Upper lobe of left lung (tissue), 6 donors: ENCODE measurements around the gene BCAS1. TPM values are rescaled to one million over a fixed set of nuclear protein-coding genes. Genes with fewer than 3 reads are reported as not detected.

Experiments
- ATAC-seq, 2 donors: fragments of 200-7000 bp; cut with Tn5 transposase; one replicate each; pipeline ENCODE4 v1.9.1; 2022; ENCODE audit warnings: mild to moderate bottlenecking in 2 of 2, moderate library complexity in 2 of 2; ENCODE audit not compliant: low FRiP score in 2 of 2
- DNase-seq, 2 donors: peaks; one replicate each; pipeline ENCODE4 v3.0.0-alpha.2; 2019 to 2020
- H3K27ac ChIP-seq, 4 donors: fragments of 200-600 bp; sonication (generic); one replicate each; pipeline ENCODE4 v1.5.1; 2016 to 2019
- H3K27me3 ChIP-seq, 4 donors: fragments of 200-600 bp; sonication (generic); one replicate each; pipeline ENCODE4 v1.5.1; 2017 to 2019
- H3K36me3 ChIP-seq, 4 donors: fragments of 200-600 bp; sonication (generic); one replicate each; pipeline ENCODE4 v1.5.1; 2016 to 2019
- H3K4me1 ChIP-seq, 4 donors: fragments of 200-600 bp; sonication (generic); one replicate each; pipeline ENCODE4 v1.5.1; 2018 to 2019
- H3K4me3 ChIP-seq, 4 donors: fragments of 200-600 bp; sonication (generic); one replicate each; pipeline ENCODE4 v1.5.1; 2017 to 2019; ENCODE audit warnings: mild to moderate bottlenecking in 2 of 4, moderate library complexity in 1 of 4
- H3K9me3 ChIP-seq, 4 donors: fragments of 200-600 bp; sonication (generic); one replicate each; pipeline ENCODE4 v1.5.1; 2018 to 2019
- CTCF ChIP-seq, 6 experiments: fragments of 450-650 bp in 4 of 6; fragments of 200-600 bp in 2 of 6; sonication (generic) in 2 of 6; IDR thresholded peaks; one replicate each; pipeline ENCODE4 v1.5.1; 2016 to 2019; ENCODE audit warnings: antibody characterized with exemption in 6 of 6
- EP300 ChIP-seq, 4 donors: sonication (generic); formaldehyde crosslinking; IDR thresholded peaks; one replicate each; pipeline ENCODE4 v1.5.1; 2017; ENCODE audit warnings: antibody characterized with exemption in 4 of 4, control low read depth in 2 of 4
- POLR2A ChIP-seq, 4 donors: fragments of 450-650 bp; IDR thresholded peaks; one replicate each; pipeline ENCODE4 v1.5.1; 2016 to 2017; ENCODE audit warnings: antibody characterized with exemption in 4 of 4, mild to moderate bottlenecking in 2 of 4
- POLR2AphosphoS5 ChIP-seq, 2 donors: sonication (generic); formaldehyde crosslinking; IDR thresholded peaks; one replicate each; pipeline ENCODE4 v1.5.1; 2017; ENCODE audit warnings: antibody characterized with exemption in 2 of 2
- WGBS, 2 donors: methylation state at CpG; one replicate each; pipeline ENCODE4 v1.1.5; 2017 to 2018; 5-methylcytosine and 5-hydroxymethylcytosine counted together
- total RNA-seq, 6 donors: library from RNA; depleted of rRNA in 4 of 6; stranded (reverse); fragments of >200 nt in 4 of 6; gene quantifications; one replicate each; pipeline versions ENCODE4 v1.1.0 to v1.2.1, GENCODE V29; 2016 to 2021
- donor health status: DM: no; HTN: no; CAD: no; lungs with moderate emphysema.
- donor health status: DM: no; HTN: yes; CAD: no; lungs with severe emphysema.

Gene BCAS1
- total RNA-seq, 6 donors from 2014 or later: 0.74 to 11.2 (median 1.3) TPM

DNA sequence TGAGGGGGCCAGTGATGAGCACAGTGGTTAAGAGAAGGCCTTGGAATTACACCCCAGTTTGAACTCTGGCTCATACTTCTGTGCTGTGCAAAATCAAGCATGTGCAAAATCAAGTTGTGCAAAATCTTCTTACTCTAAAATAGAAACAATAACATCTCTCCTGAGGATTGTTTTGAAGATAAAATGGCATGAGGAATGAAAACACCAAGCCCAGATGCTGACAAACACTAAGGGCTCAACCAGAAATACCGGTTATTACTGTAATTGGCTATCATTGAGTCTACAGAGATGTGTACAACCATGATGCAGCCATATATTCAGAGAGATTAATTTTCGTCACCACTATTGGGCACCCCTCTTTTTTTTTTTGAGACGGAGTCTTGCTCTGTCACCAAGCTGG, 5.9 kb upstream of the BCAS1 start:
- Histone ChIP-seq H3K36me3 (no peaks in the 10 kb centered on the region), H3K27me3 (no peaks in the 10 kb centered on the region), H3K9me3 (no peaks in the 10 kb centered on the region), H3K4me3 (no peak overlapping the region), H3K27ac (no peak overlapping the region), H3K4me1 (peaks cover 0 to 7% (median 0%) of the 10 kb centered on the region in 4 donors)
- no peak for ATAC-seq
- 91 to 95% methylated on average over 3 of the region's 3 CpGs for WGBS, 2 donors
- TF ChIP-seq POLR2A (IDR thresholded peaks at IDR 0.05) (no peak), POLR2AphosphoS5 (IDR thresholded peaks at IDR 0.05) (no peak), CTCF (IDR thresholded peaks at IDR 0.05) (no peak), EP300 (IDR thresholded peaks at IDR 0.05) (no peak)
- DNase-seq: no peak

- Histone ChIP-seq H3K27ac (no peak overlapping the region), H3K4me1 (peaks cover 0 to 7% (median 0%) of the 10 kb centered on the region in 4 donors), H3K9me3 (no peaks in the 10 kb centered on the region), H3K4me3 (no peak overlapping the region), H3K27me3 (no peaks in the 10 kb centered on the region), H3K36me3 (no peaks in the 10 kb centered on the region)
- ATAC-seq: no peak
- DNase-seq: no peak
- TF ChIP-seq CTCF (IDR thresholded peaks at IDR 0.05) (no peak), EP300 (IDR thresholded peaks at IDR 0.05) (no peak)
- WGBS, 2 donors: 85 to 100% methylated on average over 1 of the region's 1 CpG
Measured at GRCh38 chr20:54075322-54075721, 4.9 kb upstream of the BCAS1 start.

GRCh38 chr20:54074511-54074910, 4.1 kb upstream of the BCAS1 start:
- Histone ChIP-seq H3K27ac (no peak overlapping the region), H3K4me3 (no peak overlapping the region), H3K4me1 (peaks cover 0 to 7% (median 0%) of the 10 kb centered on the region in 4 donors), H3K27me3 (no peaks in the 10 kb centered on the region), H3K9me3 (no peaks in the 10 kb centered on the region), H3K36me3 (no peaks in the 10 kb centered on the region)
- TF ChIP-seq POLR2A (IDR thresholded peaks at IDR 0.05) (no peak), POLR2AphosphoS5 (IDR thresholded peaks at IDR 0.05) (no peak), EP300 (IDR thresholded peaks at IDR 0.05) (no peak)
- 75 to 87% methylated on average over 4 of the region's 4 CpGs for WGBS, 2 donors
- ATAC-seq (no peak), DNase-seq (no peak)

GRCh38 chr20:54073288-54073687, 2.9 kb upstream of the BCAS1 start:
- Histone ChIP-seq H3K27me3 (no peaks in the 10 kb centered on the region), H3K9me3 (no peaks in the 10 kb centered on the region), H3K36me3 (no peaks in the 10 kb centered on the region), H3K4me3 (no peak overlapping the region), H3K4me1 (peaks cover 0 to 2% (median 0%) of the 10 kb centered on the region in 4 donors), H3K27ac (no peak overlapping the region)
- TF ChIP-seq POLR2A (IDR thresholded peaks at IDR 0.05) (no peak), EP300 (IDR thresholded peaks at IDR 0.05) (no peak), POLR2AphosphoS5 (IDR thresholded peaks at IDR 0.05) (no peak)
- DNase-seq: no peak
- ATAC-seq: no peak
- WGBS, 2 donors: 80 to 92% methylated on average over 10 of the region's 10 CpGs

GRCh38 chr20:54069501-54069971, 858 bp downstream of the BCAS1 start:
- TF ChIP-seq POLR2A (IDR thresholded peaks at IDR 0.05) (no peak), CTCF (IDR thresholded peaks at IDR 0.05) (no peak), EP300 (IDR thresholded peaks at IDR 0.05) (no peak), POLR2AphosphoS5 (IDR thresholded peaks at IDR 0.05) (no peak)
- Histone ChIP-seq H3K4me1 (no peaks in the 10 kb centered on the region), H3K4me3 (no peak overlapping the region), H3K27ac (no peak overlapping the region), H3K9me3 (no peaks in the 10 kb centered on the region), H3K27me3 (no peaks in the 10 kb centered on the region), H3K36me3 (no peaks in the 10 kb centered on the region)
- 75 to 80% methylated on average over 9 of the region's 9 CpGs for WGBS, 2 donors
- peak in 1 of 2 donors; percentile 7 for DNase-seq
- no peak for ATAC-seq

GRCh38 chr20:54068966-54069365, 1.4 kb downstream of the BCAS1 start:
- 93 to 96% methylated on average over 5 of the region's 5 CpGs for WGBS, 2 donors
- TF ChIP-seq EP300 (IDR thresholded peaks at IDR 0.05): no peak
- no peak for TF ChIP-seq CTCF (IDR thresholded peaks at IDR 0.05)
- no peak for TF ChIP-seq POLR2A (IDR thresholded peaks at IDR 0.05)
- TF ChIP-seq POLR2AphosphoS5 (IDR thresholded peaks at IDR 0.05): no peak
- DNase-seq: no peak
- Histone ChIP-seq H3K9me3 (no peaks in the 10 kb centered on the region), H3K36me3 (no peaks in the 10 kb centered on the region), H3K27ac (no peak overlapping the region), H3K4me1 (no peaks in the 10 kb centered on the region), H3K27me3 (no peaks in the 10 kb centered on the region), H3K4me3 (no peak overlapping the region)
- ATAC-seq: no peak
